K562 (cell line): Measurements from ENCODE around the gene STYXL1. TPM values are rescaled to one million over a fixed set of nuclear protein-coding genes. Genes with fewer than 3 reads are reported as not detected.

Experiments used
- ATAC-seq: fragments of 200-7000 bp; cut with Tn5 transposase; 3 replicates; pipeline ENCODE4 v1.9.1; 2020; ENCODE audit warnings: moderate library complexity
- BruUV-seq: library from RNA; stranded (reverse); fragments of 400-500 nt; replicated peaks from 2 replicates; lab custom pipeline; 2021; lab: Mats Ljungman, UMichigan
- CTCF ChIA-PET: fragments of 300-600 bp; formaldehyde crosslinking; extraction: SDS; loops from one replicate; lab custom pipeline; 2021; ENCODE audit warnings: low intra/inter-chr PET ratio; lab: Yijun Ruan, JAX
- POLR2A ChIA-PET: fragments of 300-600, 350-650 bp; sonication (Branson Sonifier 250); formaldehyde crosslinking; extraction: SDS; loops from one replicate; lab custom pipeline; 2021; ENCODE audit warnings: antibody characterized with exemption, inconsistent platforms; lab: Yijun Ruan, JAX
- DNase-seq, 4 experiments: peaks; one replicate each; pipeline versions ENCODE4 v3.0.0 to v3.0.0-alpha.2; 2011 to 2018; ENCODE audit warnings: low spot score in 3 of 4, mixed read lengths in 3 of 4; ENCODE audit errors: extremely low read depth in 1 of 4
- FAIRE-seq: peaks from 2 replicates; lab custom pipeline; 2011; peaks lifted over from hg19 to GRCh38; lab: Jason Lieb, UNC
- H2AFZ ChIP-seq: 2 replicates; pipeline ENCODE4 v1.6.0; 2011; ENCODE audit warnings: low read depth, low read length, control low read depth, inconsistent platforms
- H3K27ac ChIP-seq: fragments of 200-600 bp; 3 replicates; pipeline ENCODE4 v1.8.0; 2011; ENCODE audit warnings: low read depth, mild to moderate bottlenecking, control low read depth, inconsistent platforms, low read length, moderate library complexity, mixed read lengths; ENCODE audit errors: extremely low read depth
- H3K27me3 ChIP-seq, 2 experiments: fragments of 300-600 bp in 1 of 2; 2 replicates in 1 of 2; 3 replicates in 1 of 2; pipeline versions ENCODE4 v1.6.0 to v1.8.0; 2011; ENCODE audit warnings: inconsistent platforms in 2 of 2, low read length in 2 of 2, mild to moderate bottlenecking in 1 of 2, mixed read lengths in 1 of 2, moderate library complexity in 1 of 2; ENCODE audit not compliant: control insufficient read depth in 2 of 2, insufficient read depth in 2 of 2
- H3K36me3 ChIP-seq: fragments of 300-600 bp; 3 replicates; pipeline ENCODE4 v1.8.0; 2011; ENCODE audit warnings: mild to moderate bottlenecking, low read length, inconsistent platforms; ENCODE audit not compliant: control insufficient read depth, insufficient read depth
- H3K4me1 ChIP-seq, 2 experiments: fragments of 200-600 bp in 1 of 2; replicated peaks in 1 of 2; 2 replicates in 1 of 2; 3 replicates in 1 of 2; pipeline versions ENCODE4 v1.5.1 to v1.8.0; 2011; ENCODE audit warnings: inconsistent platforms in 2 of 2, low read length in 2 of 2, mild to moderate bottlenecking in 1 of 2, mixed read lengths in 1 of 2, moderate library complexity in 1 of 2; ENCODE audit not compliant: control insufficient read depth in 2 of 2, insufficient read depth in 2 of 2
- H3K4me2 ChIP-seq: 2 replicates; pipeline ENCODE4 v1.6.1; 2011; ENCODE audit warnings: low read length, control low read depth, inconsistent platforms, mixed read lengths; ENCODE audit not compliant: insufficient read depth
- H3K4me3 ChIP-seq: fragments of 200-600 bp; sonication (generic), shearing (Covaris generic); 2 replicates; pipeline ENCODE4 v1.5.1; 2016; ENCODE audit warnings: control low read depth, inconsistent platforms
- H3K79me2 ChIP-seq: fragments of 200-600 bp; 3 replicates; pipeline ENCODE4 v1.8.0; 2011; ENCODE audit warnings: low read length, inconsistent platforms; ENCODE audit not compliant: control insufficient read depth, insufficient read depth
- H3K9ac ChIP-seq, 2 experiments: 2 replicates each; pipeline versions ENCODE4 v1.6.0 to v1.6.1; 2011; ENCODE audit warnings: low read depth in 2 of 2, low read length in 2 of 2, control low read depth in 1 of 2, inconsistent platforms in 1 of 2, mild to moderate bottlenecking in 1 of 2, mixed read lengths in 1 of 2; ENCODE audit not compliant: insufficient read depth in 1 of 2
- H3K9me1 ChIP-seq: one replicate; pipeline ENCODE4 v1.6.0; 2011; ENCODE audit warnings: inconsistent platforms, mild to moderate bottlenecking, low read length, moderate library complexity; ENCODE audit not compliant: control insufficient read depth, insufficient read depth
- H3K9me3 ChIP-seq: replicated peaks from 2 replicates; pipeline ENCODE4 v1.5.1; 2011; ENCODE audit warnings: low read depth, low read length, inconsistent platforms; ENCODE audit not compliant: control insufficient read depth, insufficient read depth
- H4K20me1 ChIP-seq: replicated peaks from 2 replicates; pipeline ENCODE4 v1.6.1; 2011; ENCODE audit warnings: low read length, inconsistent platforms, mixed read lengths; ENCODE audit not compliant: control insufficient read depth, insufficient read depth
- ARNT ChIP-seq, 2 experiments: fragments of 450-650 bp; IDR thresholded peaks; 2 replicates each; pipeline ENCODE4 v1.6.1; 2016; ENCODE audit warnings: mild to moderate bottlenecking in 1 of 2
- BCOR ChIP-seq: fragments of 450-650 bp; IDR thresholded peaks from 2 replicates; pipeline ENCODE4 v1.6.1; 2016
- KLF16 ChIP-seq: IDR thresholded peaks from 2 replicates; pipeline ENCODE4 v1.6.1; 2016; ENCODE audit warnings: antibody characterized with exemption
- MXI1 ChIP-seq: IDR thresholded peaks from 2 replicates; pipeline ENCODE4 v1.6.1; 2011; ENCODE audit warnings: low read depth, mild to moderate bottlenecking, improper control_type of control experiment, low read length
- POLR2AphosphoS5 ChIP-seq: IDR thresholded peaks from 2 replicates; pipeline ENCODE4 v1.6.1; 2011; ENCODE audit warnings: mild to moderate bottlenecking, low read depth, low read length, moderate library complexity; ENCODE audit not compliant: control insufficient read depth, insufficient read depth
- POLR2G ChIP-seq: fragments of 200-400 bp; formaldehyde crosslinking; IDR thresholded peaks from 2 replicates; pipeline ENCODE4 v1.6.1; 2017; ENCODE audit warnings: low read depth, mild to moderate bottlenecking, antibody characterized with exemption, low read length, moderate library complexity
- RCOR1 ChIP-seq, 2 experiments: IDR thresholded peaks; 2 replicates each; pipeline ENCODE4 v1.6.1; 2012; ENCODE audit warnings: low read depth in 2 of 2, low read length in 2 of 2, borderline replicate concordance in 1 of 2, improper control_type of control experiment in 1 of 2
- ZNF197 ChIP-seq: fragments of 200-800 bp; sonication (Bioruptor generic); IDR thresholded peaks from 2 replicates; pipeline ENCODE4 v1.6.1; 2016; ENCODE audit warnings: low read depth, missing genetic modification characterization, missing compliant biosample characterization
- ZNF668 ChIP-seq: fragments of 250-450 bp; sonication (Bioruptor Pico); IDR thresholded peaks from 2 replicates; pipeline ENCODE4 v1.8.0; 2022; ENCODE audit warnings: mild to moderate bottlenecking, inconsistent platforms
- ZSCAN29 ChIP-seq: fragments of 450-650 bp; IDR thresholded peaks from 2 replicates; pipeline ENCODE4 v1.6.1; 2017
- WGBS: fragments of 100-300 bp; shearing (Covaris generic); methylation state at CpG from one replicate; pipeline ENCODE4 v1.1.6; 2016; ENCODE audit warnings: low coverage, mixed read lengths; ENCODE audit not compliant: insufficient coverage; ENCODE audit errors: missing lambda C conversion rate; 5-methylcytosine and 5-hydroxymethylcytosine counted together
- in situ Hi-C: fragments of 300-500 bp; cut with MboI; formaldehyde crosslinking; loops from 4 replicates; pipeline ENCODE4 v1.15.0; 2018; ENCODE audit warnings: inconsistent platforms, mixed read lengths
- intact Hi-C: fragments of 100-400 bp; cut with micrococcal nuclease; formaldehyde crosslinking; loops from 2 replicates; pipeline ENCODE4 v1.14.2; 2022
- polyA plus RNA-seq, 8 experiments: library from polyadenylated mRNA; depleted of rRNA in 4 of 8; stranded (reverse) in 5 of 8; unstranded in 3 of 8; fragments of >200 nt; fragmentation: Nextera tagmentation in 2 of 8; fragmentation: Illumina TruSeq in 1 of 8; extraction: Ambion mirVana in 2 of 8; extraction: Trizol in 1 of 8; gene quantifications; 2 replicates each; pipeline versions ENCODE4 v1.2.1 to v1.2.3, GENCODE V29; 2011 to 2014; ENCODE audit warnings: inconsistent platforms in 1 of 8, missing spikeins in 1 of 8
- total RNA-seq, 7 experiments: library from RNA; depleted of rRNA in 6 of 7; stranded (reverse); fragments of >200 nt in 6 of 7; fragmentation: Illumina TruSeq in 2 of 7; extraction: Trizol in 2 of 7; gene quantifications; 2 replicates each; pipeline versions ENCODE4 v1.2.1 to v1.2.3, GENCODE V29; 2011 to 2021; ENCODE audit warnings: low replicate concordance in 1 of 7
- TF ChIP-seq, protein P1 (sequence below): fragments of 250-450 bp; sonication (Bioruptor Pico); IDR thresholded peaks from 2 replicates; pipeline ENCODE4 v1.5.0; 2020; ENCODE audit warnings: mild to moderate bottlenecking, borderline replicate concordance
- TF ChIP-seq, protein P2 (sequence below): fragments of 200-400 bp; formaldehyde crosslinking; IDR thresholded peaks from 2 replicates; pipeline ENCODE4 v1.6.1; 2017; ENCODE audit warnings: mild to moderate bottlenecking, low read depth, low read length, moderate library complexity

STYXL1 gene
- total and polyA plus RNA-seq, 9 of the 15 experiments (the other 6 are each of a cell fraction or from before 2014, with no cell fraction given): 36.5 to 97.2 (median 49.9) TPM

DNA sequence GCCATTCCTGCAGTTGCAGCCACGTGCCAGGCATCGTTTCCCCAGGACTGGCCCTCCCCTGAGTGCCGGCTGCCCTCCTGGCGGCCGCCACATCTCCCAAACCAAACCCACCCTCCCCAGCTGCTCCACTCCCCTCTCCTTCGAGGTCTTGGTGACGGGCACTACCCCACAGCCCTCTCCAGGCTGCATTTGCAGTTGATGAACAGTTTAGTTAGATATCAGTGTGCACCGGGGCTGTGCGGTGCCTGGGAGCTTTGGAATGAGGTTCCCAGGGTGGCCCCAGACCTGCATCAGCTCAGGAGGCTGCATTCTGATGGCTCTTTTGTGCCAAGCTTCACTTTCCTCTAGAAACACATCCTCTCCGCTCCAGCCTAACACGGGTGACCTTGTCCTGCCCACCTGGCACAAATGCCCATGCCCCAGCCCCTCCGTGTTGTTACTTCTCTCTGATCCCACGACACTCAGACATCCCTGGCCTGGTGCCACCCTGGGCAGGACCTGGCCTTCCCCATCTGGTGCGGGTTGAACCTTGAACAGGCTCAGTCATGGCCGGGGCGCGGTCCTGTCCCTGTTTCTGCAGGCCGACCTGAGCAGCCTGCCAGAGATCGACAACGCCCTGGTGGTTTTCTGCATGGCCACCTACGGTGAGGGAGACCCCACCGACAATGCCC lies 67.9 kb downstream of the STYXL1 start:
- no TSS peak for BruUV-seq
- H3K9me3 ChIP-seq: no peaks in the 10 kb centered on the region
- ATAC-seq: no peak
- H3K27ac ChIP-seq: no peak overlapping the region
- CTCF ChIA-PET: no interaction called here
- no peaks in the 10 kb centered on the region for H3K27me3 ChIP-seq
- in situ Hi-C loops: no loop called here
- intact Hi-C loops: no loop called here
- FAIRE-seq: no peak
- peak overlapping the region in 1 of 2 experiments; percentile 35; a peak in 2 of 4 replicates for H3K9ac ChIP-seq
- H2AFZ ChIP-seq: no peak overlapping the region
- DNase-seq: no peak
- WGBS: 88% methylated on average over 22 of the region's 22 CpGs
- no peaks in the 10 kb centered on the region for H3K79me2 ChIP-seq
- peaks cover 60% of the 10 kb centered on the region; the same call in 2 of the 3 replicates for H3K36me3 ChIP-seq
- no peak overlapping the region for H3K4me3 ChIP-seq
- H3K9me1 ChIP-seq: no peaks in the 10 kb centered on the region
- POLR2A ChIA-PET: no interaction called here
- H3K4me2 ChIP-seq: no peak overlapping the region
- TF ChIP-seq ZSCAN29 (no peak), ZNF668 (CRISPR knock-in tag) (no peak), POLR2G (peak; percentile 46; the same call in 1 of the 2 replicates), ZNF197 (CRISPR knock-in tag) (no peak), BCOR (no peak)
- peaks cover 0 to 36% of the 10 kb centered on the region in 2 experiments; a peak in 2 of 5 replicates for H3K4me1 ChIP-seq
- 0 out of 2 replicates have a peak, but pooled peaks cover 3% of the 10 kb centered on the region for H4K20me1 ChIP-seq

DNA sequence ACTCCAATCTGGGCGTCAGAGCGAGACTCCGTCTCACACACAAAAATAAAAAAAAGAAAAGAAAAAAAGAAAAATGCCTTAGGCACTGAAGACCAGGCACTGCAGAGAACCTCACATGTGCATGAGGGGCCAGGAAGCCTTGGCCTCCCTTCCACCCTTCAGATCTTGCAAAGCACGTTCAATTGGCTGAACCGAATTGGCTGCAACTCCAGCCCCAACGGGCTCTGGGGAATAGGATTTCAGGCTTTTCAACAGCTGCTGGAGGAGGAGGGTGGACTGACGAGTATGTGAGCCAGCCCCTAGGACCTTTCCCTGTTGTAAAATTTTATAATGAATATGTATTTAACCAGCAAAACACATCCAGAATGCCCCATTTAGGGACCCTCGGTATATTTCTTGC lies 70.1 kb downstream of the STYXL1 start:
- no peaks in the 10 kb centered on the region for H3K9me3 ChIP-seq
- no peak overlapping the region for H3K4me2 ChIP-seq
- no peaks in the 10 kb centered on the region for H3K79me2 ChIP-seq
- H3K27ac ChIP-seq: no peak overlapping the region
- no peak overlapping the region for H3K4me3 ChIP-seq
- no peaks in the 10 kb centered on the region for H3K9me1 ChIP-seq
- no peaks in the 10 kb centered on the region for H4K20me1 ChIP-seq
- intact Hi-C loops: no loop called here
- ChIA-PET CTCF (no interaction called here), POLR2A (interaction anchor here (1.2 kb wide), 1 partner anchor 12 kb away, joined by 3 read pairs; no protein-coding TSS in a partner anchor)
- peaks cover 0 to 20% of the 10 kb centered on the region in 2 experiments; a peak in 2 of 5 replicates for H3K4me1 ChIP-seq
- 83% methylated on average over 8 of the region's 8 CpGs for WGBS
- in situ Hi-C loops: no loop called here
- FAIRE-seq (no peak), ATAC-seq (no peak), DNase-seq (no peak)
- H3K36me3 ChIP-seq: peaks cover 53% of the 10 kb centered on the region; the same call in 1 of the 3 replicates
- no peaks in the 10 kb centered on the region for H3K27me3 ChIP-seq
- H3K9ac ChIP-seq: no peak overlapping the region
- BruUV-seq: no TSS peak
- H2AFZ ChIP-seq: no peak overlapping the region
- TF ChIP-seq POLR2AphosphoS5: no peak
- TF ChIP-seq, protein P1, sequence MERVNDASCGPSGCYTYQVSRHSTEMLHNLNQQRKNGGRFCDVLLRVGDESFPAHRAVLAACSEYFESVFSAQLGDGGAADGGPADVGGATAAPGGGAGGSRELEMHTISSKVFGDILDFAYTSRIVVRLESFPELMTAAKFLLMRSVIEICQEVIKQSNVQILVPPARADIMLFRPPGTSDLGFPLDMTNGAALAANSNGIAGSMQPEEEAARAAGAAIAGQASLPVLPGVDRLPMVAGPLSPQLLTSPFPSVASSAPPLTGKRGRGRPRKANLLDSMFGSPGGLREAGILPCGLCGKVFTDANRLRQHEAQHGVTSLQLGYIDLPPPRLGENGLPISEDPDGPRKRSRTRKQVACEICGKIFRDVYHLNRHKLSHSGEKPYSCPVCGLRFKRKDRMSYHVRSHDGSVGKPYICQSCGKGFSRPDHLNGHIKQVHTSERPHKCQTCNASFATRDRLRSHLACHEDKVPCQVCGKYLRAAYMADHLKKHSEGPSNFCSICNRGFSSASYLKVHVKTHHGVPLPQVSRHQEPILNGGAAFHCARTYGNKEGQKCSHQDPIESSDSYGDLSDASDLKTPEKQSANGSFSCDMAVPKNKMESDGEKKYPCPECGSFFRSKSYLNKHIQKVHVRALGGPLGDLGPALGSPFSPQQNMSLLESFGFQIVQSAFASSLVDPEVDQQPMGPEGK (CRISPR knock-in tag): no peak
- TF ChIP-seq MXI1: no peak
- TF ChIP-seq, protein P2, sequence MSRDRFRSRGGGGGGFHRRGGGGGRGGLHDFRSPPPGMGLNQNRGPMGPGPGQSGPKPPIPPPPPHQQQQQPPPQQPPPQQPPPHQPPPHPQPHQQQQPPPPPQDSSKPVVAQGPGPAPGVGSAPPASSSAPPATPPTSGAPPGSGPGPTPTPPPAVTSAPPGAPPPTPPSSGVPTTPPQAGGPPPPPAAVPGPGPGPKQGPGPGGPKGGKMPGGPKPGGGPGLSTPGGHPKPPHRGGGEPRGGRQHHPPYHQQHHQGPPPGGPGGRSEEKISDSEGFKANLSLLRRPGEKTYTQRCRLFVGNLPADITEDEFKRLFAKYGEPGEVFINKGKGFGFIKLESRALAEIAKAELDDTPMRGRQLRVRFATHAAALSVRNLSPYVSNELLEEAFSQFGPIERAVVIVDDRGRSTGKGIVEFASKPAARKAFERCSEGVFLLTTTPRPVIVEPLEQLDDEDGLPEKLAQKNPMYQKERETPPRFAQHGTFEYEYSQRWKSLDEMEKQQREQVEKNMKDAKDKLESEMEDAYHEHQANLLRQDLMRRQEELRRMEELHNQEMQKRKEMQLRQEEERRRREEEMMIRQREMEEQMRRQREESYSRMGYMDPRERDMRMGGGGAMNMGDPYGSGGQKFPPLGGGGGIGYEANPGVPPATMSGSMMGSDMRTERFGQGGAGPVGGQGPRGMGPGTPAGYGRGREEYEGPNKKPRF: no peak
- no peak for TF ChIP-seq ARNT (IDR thresholded peaks at IDR 0.05)
- TF ChIP-seq KLF16: no peak
- TF ChIP-seq RCOR1 (IDR thresholded peaks at IDR 0.05; ENCODE audit: borderline replicate concordance in 1 of 2, low read depth in 2 of 2, low read length in 2 of 2): no peak
